RWPE2 (cell line): ENCODE measurements around the gene DOCK10.

ENCODE experiments used
- ATAC-seq: fragments of 200-7000 bp; cut with Tn5 transposase; 3 replicates; pipeline ENCODE4 v1.9.1; 2021; ENCODE audit warnings: low read depth
- DNase-seq: peaks from one replicate; pipeline ENCODE4 v3.0.0-alpha.2; 2020; ENCODE audit warnings: low spot score
- H3K27ac ChIP-seq: fragments of 450-650 bp; 2 replicates; pipeline ENCODE4 v1.5.1; 2017; ENCODE audit warnings: mild to moderate bottlenecking; ENCODE audit not compliant: poor library complexity, severe bottlenecking
- H3K27me3 ChIP-seq: fragments of 250-450 bp; sonication (Bioruptor Pico); 2 replicates; pipeline ENCODE4 v1.5.1; 2021; ENCODE audit warnings: mild to moderate bottlenecking, moderate library complexity; ENCODE audit not compliant: insufficient read depth, poor library complexity, severe bottlenecking
- H3K36me3 ChIP-seq: fragments of 250-450 bp; sonication (Bioruptor Pico); 2 replicates; pipeline ENCODE4 v1.5.1; 2020; ENCODE audit warnings: low read depth, mild to moderate bottlenecking, moderate library complexity
- H3K4me1 ChIP-seq: fragments of 250-450 bp; sonication (Bioruptor Pico); 2 replicates; pipeline ENCODE4 v1.5.1; 2021; ENCODE audit warnings: mild to moderate bottlenecking, moderate library complexity; ENCODE audit not compliant: insufficient read depth, poor library complexity, severe bottlenecking
- H3K4me3 ChIP-seq: fragments of 250-450 bp; sonication (Bioruptor Pico); 2 replicates; pipeline ENCODE4 v1.5.1; 2021; ENCODE audit warnings: mild to moderate bottlenecking, moderate library complexity; ENCODE audit not compliant: severe bottlenecking
- H3K9me3 ChIP-seq: fragments of 250-450 bp; sonication (Bioruptor Pico); 2 replicates; pipeline ENCODE4 v1.5.1; 2021; ENCODE audit warnings: mild to moderate bottlenecking, moderate library complexity; ENCODE audit not compliant: severe bottlenecking
- TF ChIP-seq, protein P1 (sequence below): fragments of 450-650 bp; IDR thresholded peaks from one replicate; pipeline ENCODE4 v1.5.1; 2017; ENCODE audit warnings: mild to moderate bottlenecking, moderate library complexity; ENCODE audit not compliant: poor library complexity, severe bottlenecking

The DOCK10 gene

GRCh38 chr2:225002039-225002655 is 40.1 kb downstream of the DOCK10 start:
- peak; percentile 35; the same call in 1 of the 3 replicates for ATAC-seq
- H3K36me3 ChIP-seq: no peaks in the 10 kb centered on the region
- H3K27me3 ChIP-seq: no peaks in the 10 kb centered on the region
- no peaks in the 10 kb centered on the region for H3K9me3 ChIP-seq
- no peak overlapping the region for H3K4me3 ChIP-seq
- H3K27ac ChIP-seq: no peak overlapping the region
- no peak for DNase-seq
- TF ChIP-seq, protein P1, sequence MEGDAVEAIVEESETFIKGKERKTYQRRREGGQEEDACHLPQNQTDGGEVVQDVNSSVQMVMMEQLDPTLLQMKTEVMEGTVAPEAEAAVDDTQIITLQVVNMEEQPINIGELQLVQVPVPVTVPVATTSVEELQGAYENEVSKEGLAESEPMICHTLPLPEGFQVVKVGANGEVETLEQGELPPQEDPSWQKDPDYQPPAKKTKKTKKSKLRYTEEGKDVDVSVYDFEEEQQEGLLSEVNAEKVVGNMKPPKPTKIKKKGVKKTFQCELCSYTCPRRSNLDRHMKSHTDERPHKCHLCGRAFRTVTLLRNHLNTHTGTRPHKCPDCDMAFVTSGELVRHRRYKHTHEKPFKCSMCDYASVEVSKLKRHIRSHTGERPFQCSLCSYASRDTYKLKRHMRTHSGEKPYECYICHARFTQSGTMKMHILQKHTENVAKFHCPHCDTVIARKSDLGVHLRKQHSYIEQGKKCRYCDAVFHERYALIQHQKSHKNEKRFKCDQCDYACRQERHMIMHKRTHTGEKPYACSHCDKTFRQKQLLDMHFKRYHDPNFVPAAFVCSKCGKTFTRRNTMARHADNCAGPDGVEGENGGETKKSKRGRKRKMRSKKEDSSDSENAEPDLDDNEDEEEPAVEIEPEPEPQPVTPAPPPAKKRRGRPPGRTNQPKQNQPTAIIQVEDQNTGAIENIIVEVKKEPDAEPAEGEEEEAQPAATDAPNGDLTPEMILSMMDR: peak; percentile 81
- H3K4me1 ChIP-seq: peaks cover 9% of the 10 kb centered on the region

DNA sequence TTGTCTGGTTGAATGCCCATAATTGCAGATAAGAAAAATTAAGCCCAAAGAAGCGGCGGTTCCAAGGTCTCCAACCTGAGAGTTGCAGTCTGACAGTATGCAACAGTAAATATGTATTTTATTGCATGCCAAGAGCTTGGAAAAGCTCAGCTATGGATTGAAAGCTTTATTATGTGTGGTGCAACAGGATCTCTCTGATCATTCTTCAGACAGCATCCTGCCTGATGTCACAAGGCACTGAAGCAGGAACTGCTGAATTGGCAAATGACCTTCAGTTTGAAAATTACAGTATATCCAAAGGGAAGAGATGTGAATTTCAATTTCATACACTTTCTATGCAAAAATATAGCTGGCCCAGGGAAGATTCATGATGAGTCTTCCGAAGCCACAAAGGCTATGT is 42.5 kb downstream of the DOCK10 start:
- Histone ChIP-seq H3K27ac (no peak overlapping the region), H3K27me3 (no peaks in the 10 kb centered on the region), H3K4me1 (peaks cover 6% of the 10 kb centered on the region), H3K36me3 (no peaks in the 10 kb centered on the region), H3K4me3 (no peak overlapping the region), H3K9me3 (no peaks in the 10 kb centered on the region)
- TF ChIP-seq, protein P1: no peak
- DNase-seq (no peak), ATAC-seq (no peak)

DNA sequence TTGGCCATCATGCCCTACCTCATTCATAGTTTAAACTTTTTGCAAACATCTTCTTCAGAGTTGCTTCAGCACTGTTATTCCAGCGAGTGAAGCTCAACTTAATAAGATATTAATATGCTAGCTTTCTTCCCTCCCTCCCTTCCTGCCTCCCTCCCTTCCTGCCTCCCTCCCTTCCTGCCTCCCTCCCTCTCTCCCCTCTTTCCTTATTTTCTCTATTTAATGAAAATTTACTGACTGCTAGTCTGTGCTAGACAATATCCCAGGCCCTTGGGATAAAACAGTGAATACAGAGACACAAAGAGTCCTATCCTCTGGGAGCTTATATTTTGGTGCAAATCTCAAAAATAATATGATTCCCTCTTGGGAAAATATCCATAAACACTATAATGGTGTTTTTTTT is 42.9 kb downstream of the DOCK10 start:
- no peak for ATAC-seq
- TF ChIP-seq, protein P1: no peak

GRCh38 chr2:224997802-224998201 is 44.5 kb downstream of the DOCK10 start:
- DNase-seq: no peak
- ATAC-seq: no peak
- Histone ChIP-seq H3K27me3 (no peaks in the 10 kb centered on the region), H3K4me3 (no peak overlapping the region), H3K36me3 (no peaks in the 10 kb centered on the region), H3K4me1 (no peaks in the 10 kb centered on the region), H3K27ac (no peak overlapping the region), H3K9me3 (no peaks in the 10 kb centered on the region)
- TF ChIP-seq, protein P1: no peak

More for the DNA sequence above, 42.9 kb downstream of the DOCK10 start:
- H3K27ac ChIP-seq: no peak overlapping the region
- peaks cover 2% of the 10 kb centered on the region for H3K4me1 ChIP-seq
- no peaks in the 10 kb centered on the region for H3K9me3 ChIP-seq
- DNase-seq: no peak
- no peak overlapping the region for H3K4me3 ChIP-seq
- H3K36me3 ChIP-seq: no peaks in the 10 kb centered on the region
- no peaks in the 10 kb centered on the region for H3K27me3 ChIP-seq

DNA sequence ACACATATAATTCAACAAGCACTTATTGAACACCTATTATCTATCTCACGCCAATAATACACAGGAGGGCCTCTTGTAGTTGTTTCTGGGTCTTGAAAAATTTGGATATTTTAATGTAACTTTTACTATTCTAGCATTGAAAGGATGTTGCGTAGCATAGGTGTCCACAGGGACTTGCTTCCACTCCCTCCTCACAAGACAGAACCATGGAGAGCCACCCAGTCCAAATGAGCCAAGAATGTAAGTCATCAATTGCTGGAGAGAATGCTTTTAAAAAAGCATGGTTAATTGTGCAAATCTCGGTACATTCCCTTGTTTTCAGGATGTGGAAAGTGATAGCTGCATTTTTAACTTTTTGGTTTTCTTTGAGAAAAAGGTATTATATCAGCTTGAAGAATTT is 46.8 kb downstream of the DOCK10 start:
- no peaks in the 10 kb centered on the region for H3K4me1 ChIP-seq
- no peaks in the 10 kb centered on the region for H3K9me3 ChIP-seq
- H3K4me3 ChIP-seq: no peak overlapping the region
- H3K27ac ChIP-seq: no peak overlapping the region
- H3K36me3 ChIP-seq: no peaks in the 10 kb centered on the region
- no peak for ATAC-seq
- peaks cover 12% of the 10 kb centered on the region for H3K27me3 ChIP-seq
- DNase-seq: no peak
- TF ChIP-seq, protein P1: no peak
